Spleen (tissue), 11 donors: Measurements from ENCODE around the gene SEMA3F. TPM values are rescaled to one million over a fixed set of nuclear protein-coding genes. Genes with fewer than 3 reads are reported as not detected.

ENCODE experiments used
- DNase-seq: peaks from one replicate; pipeline ENCODE4 v3.0.0-alpha.2; 2020
- H3K27ac ChIP-seq, 8 donors: fragments of 200-600 bp; sonication (generic) in 7 of 8; 1 replicate in 4 of 8; 2 replicates in 4 of 8; pipeline versions ENCODE4 v1.5.0 to v1.8.0; 2016 to 2021; ENCODE audit warnings: inconsistent platforms in 4 of 8, mild to moderate bottlenecking in 4 of 8, moderate library complexity in 1 of 8
- H3K27me3 ChIP-seq, 7 donors: fragments of 200-600 bp; sonication (generic) in 6 of 7; replicated peaks in 1 of 7; 1 replicate in 4 of 7; 2 replicates in 3 of 7; pipeline versions ENCODE4 v1.5.0 to v1.8.0; 2016 to 2021; ENCODE audit warnings: inconsistent platforms in 3 of 7, mild to moderate bottlenecking in 1 of 7
- H3K36me3 ChIP-seq, 6 donors: fragments of 200-600 bp; sonication (generic) in 5 of 6; 1 replicate in 4 of 6; 2 replicates in 2 of 6; pipeline versions ENCODE4 v1.5.0 to v1.8.0; 2016 to 2021; ENCODE audit warnings: inconsistent platforms in 2 of 6
- H3K4me1 ChIP-seq, 6 donors: fragments of 200-600 bp; sonication (generic) in 5 of 6; 1 replicate in 3 of 6; 2 replicates in 3 of 6; pipeline versions ENCODE4 v1.5.0 to v1.8.0; 2016 to 2021; ENCODE audit warnings: inconsistent platforms in 3 of 6
- H3K4me3 ChIP-seq, 8 donors: fragments of 200-600 bp; sonication (generic) in 7 of 8; 1 replicate in 4 of 8; 2 replicates in 4 of 8; pipeline versions ENCODE4 v1.5.0 to v1.8.0; 2016 to 2021; ENCODE audit warnings: inconsistent platforms in 4 of 8, mild to moderate bottlenecking in 4 of 8, moderate library complexity in 2 of 8
- H3K9me3 ChIP-seq, 8 donors: fragments of 200-600 bp; sonication (generic) in 7 of 8; 1 replicate in 4 of 8; 2 replicates in 4 of 8; pipeline versions ENCODE4 v1.5.0 to v1.8.0; 2016 to 2021; ENCODE audit warnings: inconsistent platforms in 4 of 8
- CTCF ChIP-seq, 11 experiments: fragments of 200-600 bp in 7 of 11; fragments of 450-650 bp in 4 of 11; sonication (generic) in 4 of 11; IDR thresholded peaks in 8 of 11; conservative IDR thresholded peaks in 3 of 11; 1 replicate in 7 of 11; 2 replicates in 4 of 11; pipeline versions ENCODE4 v1.4.0 to v1.8.0; 2016 to 2021; ENCODE audit warnings: antibody characterized with exemption in 11 of 11, inconsistent platforms in 4 of 11, mild to moderate bottlenecking in 1 of 11
- POLR2A ChIP-seq, 3 donors: fragments of 450-650 bp; IDR thresholded peaks; one replicate each; pipeline ENCODE4 v1.5.1; 2017; ENCODE audit warnings: antibody characterized with exemption in 3 of 3, mild to moderate bottlenecking in 1 of 3
- POLR2AphosphoS5 ChIP-seq, 3 donors: sonication (generic); formaldehyde crosslinking; IDR thresholded peaks; one replicate each; pipeline ENCODE4 v1.5.1; 2017; ENCODE audit warnings: antibody characterized with exemption in 3 of 3
- WGBS, 5 donors: extraction: QIAGEN DNeasy Blood & Tissue Kit in 3 of 5; methylation state at CpG; one replicate each; pipeline versions ENCODE4 v1.1.5 to v1.1.7; 2013 to 2018; 5-methylcytosine and 5-hydroxymethylcytosine counted together
- intact Hi-C: fragments of 100-400 bp; cut with DNase I; formaldehyde crosslinking; loops from one replicate; pipeline ENCODE4 v1.15.0; 2023; ENCODE audit warnings: low total_unique reads
- polyA plus RNA-seq, 3 donors: library from polyadenylated mRNA; stranded (reverse); fragments of 200-250 nt; gene quantifications; one replicate each; pipeline ENCODE4 v1.2.1, GENCODE V29; 2013
- total RNA-seq, 7 donors: library from RNA; depleted of rRNA in 3 of 7; stranded (reverse); fragments of >200 nt in 3 of 7; fragmentation: NEBNext Ultra II Directional in 4 of 7; extraction: Animal tissue kit (Norgen Biotek cat#: 25700) in 4 of 7; gene quantifications; one replicate each; pipeline versions ENCODE4 v1.1.0 to v1.2.1, GENCODE V29; 2016 to 2021
- donor health status: healthy with polysubstance abuse.
- donor health status: DM: no; HTN: no; CAD: no; lungs with moderate emphysema.
- donor health status: DM: no; HTN: no; CAD: no.
- donor health status: Bipolar disorder and iron deficiency.
- donor health status: healthy.
- donor health status: DM: no; HTN: no; CAD: no.
- donor health status: DM: yes; HTN: yes; CAD: no.

Gene SEMA3F
- total and polyA plus RNA-seq, 10 donors: 16.9 to 205 (median 77.9) TPM

GRCh38 chr3:50156549-50157493 lies 1.7 kb downstream of the SEMA3F start:
- intact Hi-C loops: no loop called here
- WGBS, 5 donors: 25 to 39% (median 34%) methylated on average over 18 to 20 of the region's 20 CpGs
- DNase-seq: no peak
- Histone ChIP-seq H3K27me3 (peaks cover 0 to 47% (median 20%) of the 10 kb centered on the region in 7 donors), H3K4me1 (peaks cover 12 to 92% (median 55%) of the 10 kb centered on the region in 6 donors), H3K27ac (peak overlapping the region in 7 of 8 donors; percentile 11 to 82 (median 74)), H3K36me3 (no peaks in the 10 kb centered on the region), H3K9me3 (no peaks in the 10 kb centered on the region), H3K4me3 (peak overlapping the region; percentile 33 to 83 (median 55))
- TF ChIP-seq CTCF (IDR thresholded peaks at IDR 0.05 in 8 of 11, conservative IDR thresholded peaks at IDR 0.05 in 3 of 11) (no peak), POLR2A (IDR thresholded peaks at IDR 0.05) (no peak), POLR2AphosphoS5 (IDR thresholded peaks at IDR 0.05) (no peak)

DNA sequence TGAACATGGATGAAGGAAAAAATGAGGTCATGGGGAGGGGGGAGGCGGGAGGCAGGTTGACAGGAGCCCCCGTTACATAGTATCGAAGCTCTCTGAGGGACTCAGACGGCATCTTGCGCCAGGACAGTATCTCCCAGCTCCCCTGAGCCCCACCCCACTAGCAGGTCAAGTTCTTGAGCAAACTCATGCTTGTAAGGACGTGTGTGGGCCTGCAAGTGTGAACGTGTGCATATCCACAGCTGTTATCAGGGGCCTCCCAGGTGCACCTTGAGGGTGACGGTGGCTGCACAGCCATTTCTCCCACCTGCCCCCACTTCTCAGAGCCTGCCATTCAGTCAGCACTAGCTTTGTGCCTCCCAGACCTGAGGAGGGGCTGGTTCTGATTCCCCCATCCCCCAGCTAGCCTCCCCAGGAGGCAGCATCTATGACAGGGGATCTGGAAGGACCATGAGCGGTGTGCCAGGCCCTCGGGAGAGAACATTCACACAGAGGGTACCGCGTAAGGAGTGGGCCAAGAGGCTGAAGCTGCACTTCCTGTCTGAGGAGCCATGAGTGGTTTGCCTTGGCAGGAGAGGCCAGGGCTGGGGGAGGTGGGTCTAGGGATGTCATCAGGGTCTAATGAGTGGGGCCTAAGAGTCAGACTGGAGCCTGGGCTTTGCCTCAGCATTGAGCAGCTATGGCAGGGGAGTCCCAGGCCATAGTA lies 2.9 kb downstream of the SEMA3F start:
- Histone ChIP-seq H3K27me3 (peaks cover 0 to 47% (median 20%) of the 10 kb centered on the region in 7 donors), H3K36me3 (no peaks in the 10 kb centered on the region), H3K9me3 (no peaks in the 10 kb centered on the region), H3K4me1 (peaks cover 12 to 96% (median 60%) of the 10 kb centered on the region in 6 donors), H3K4me3 (peak overlapping the region in 4 of 8 donors; percentile 50 to 83 (median 65)), H3K27ac (peak overlapping the region in 6 of 8 donors; percentile 4 to 82 (median 74))
- intact Hi-C loops: no loop called here
- no peak for TF ChIP-seq POLR2A (IDR thresholded peaks at IDR 0.05)
- no peak for TF ChIP-seq CTCF (IDR thresholded peaks at IDR 0.05 in 8 of 11, conservative IDR thresholded peaks at IDR 0.05 in 3 of 11)
- TF ChIP-seq POLR2AphosphoS5 (IDR thresholded peaks at IDR 0.05): peak in 1 of 3 donors; percentile 18
- no peak for DNase-seq
- 55 to 81% (median 68%) methylated on average over 8 to 12 of the region's 12 CpGs for WGBS, 5 donors

- no peak for DNase-seq
- no peaks in the 10 kb centered on the region for H3K9me3 ChIP-seq
- 40 to 68% (median 64%) methylated on average over 7 to 10 of the region's 10 CpGs for WGBS, 5 donors
- intact Hi-C loops: no loop called here
- peak overlapping the region in 6 of 8 donors; percentile 4 to 82 (median 74) for H3K27ac ChIP-seq
- H3K4me1 ChIP-seq: peaks cover 14 to 96% (median 66%) of the 10 kb centered on the region in 6 donors
- peak overlapping the region in 3 of 8 donors; percentile 7 to 83 (median 66) for H3K4me3 ChIP-seq
- H3K27me3 ChIP-seq: peaks cover 0 to 42% (median 20%) of the 10 kb centered on the region in 7 donors
- H3K36me3 ChIP-seq: no peaks in the 10 kb centered on the region
- TF ChIP-seq POLR2A (IDR thresholded peaks at IDR 0.05): no peak
- no peak for TF ChIP-seq POLR2AphosphoS5 (IDR thresholded peaks at IDR 0.05)
- no peak for TF ChIP-seq CTCF (IDR thresholded peaks at IDR 0.05 in 8 of 11, conservative IDR thresholded peaks at IDR 0.05 in 3 of 11)
Measured at GRCh38 chr3:50158530-50159146, 3.5 kb downstream of the SEMA3F start.
